Measurements from ENCODE around the gene GALNT14. TPM values are rescaled to one million over a fixed set of nuclear protein-coding genes. Genes with fewer than 3 reads are reported as not detected.

Gene GALNT14
- total and polyA plus RNA-seq, 2 donors (not counting 1 experiment from before 2014, with no cell fraction given): 0.15 to 0.83 TPM

- no peak overlapping the region for H2AFZ ChIP-seq (ENCODE audit: low read length)
- no peak overlapping the region for H3K4me3 ChIP-seq (replicated peaks in 1 of 4; ENCODE audit: control extremely low read depth in 1 of 4, insufficient read depth in 1 of 4, low read depth in 3 of 4, low read length in 4 of 4)
- no peak overlapping the region for H3K9ac ChIP-seq (ENCODE audit: insufficient read depth, low read length)
- no peak overlapping the region for H3K27ac ChIP-seq (ENCODE audit: insufficient read depth, low read length)
- DNase-seq (ENCODE audit: low read depth in 2 of 2): no peak
- no peaks in the 10 kb centered on the region for H3K27me3 ChIP-seq (ENCODE audit: control insufficient read depth, insufficient read depth, low read length)
- H4K20me1 ChIP-seq (ENCODE audit: control insufficient read depth, extremely low read depth, insufficient read depth, low read length): no peaks in the 10 kb centered on the region
- H3K9me3 ChIP-seq (ENCODE audit: control insufficient read depth, insufficient read depth, low read depth, low read length): no peaks in the 10 kb centered on the region
- H3K79me2 ChIP-seq (ENCODE audit: control insufficient read depth, insufficient read depth, low read length): no peaks in the 10 kb centered on the region
- no peaks in the 10 kb centered on the region for H3K36me3 ChIP-seq (ENCODE audit: control insufficient read depth, insufficient read depth, low read length)
- TF ChIP-seq EZH2 (IDR thresholded peaks at IDR 0.05; ENCODE audit: low read length, missing control alignments) (no peak), CTCF (conservative IDR thresholded peaks at IDR 0.05 in 1 of 2, IDR thresholded peaks at IDR 0.05 in 1 of 2; ENCODE audit: low read depth in 1 of 2, low read length in 2 of 2) (no peak)
- no peak overlapping the region for H3K4me2 ChIP-seq (ENCODE audit: extremely low read depth, insufficient read depth, low read length)
- no peaks in the 10 kb centered on the region for H3K4me1 ChIP-seq (ENCODE audit: control insufficient read depth, extremely low read depth, insufficient read depth, low read length)
Observed at GRCh38 chr2:31033032-31033431, 105.2 kb downstream of the GALNT14 start.

DNA sequence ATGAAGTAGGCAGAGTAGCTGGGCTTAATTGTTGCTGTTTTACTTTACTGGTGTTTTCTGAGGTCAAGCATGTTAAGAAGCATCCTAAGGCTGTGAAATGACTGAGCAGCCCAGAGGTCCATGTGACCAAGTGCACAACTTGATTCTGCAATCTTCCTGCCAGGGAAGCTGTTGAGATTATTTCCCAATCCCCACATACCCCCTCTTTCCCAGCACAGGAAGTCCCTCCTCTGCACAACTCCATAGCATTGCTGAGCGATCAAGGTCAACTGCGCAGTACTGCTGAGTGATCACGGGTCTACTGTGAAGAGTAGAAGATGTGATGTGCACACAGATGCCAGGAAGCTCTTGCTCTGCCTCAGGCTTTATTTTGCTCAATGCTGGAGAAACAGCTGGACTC, 105.8 kb downstream of the GALNT14 start:
- no peaks in the 10 kb centered on the region for H3K4me1 ChIP-seq (ENCODE audit: control insufficient read depth, extremely low read depth, insufficient read depth, low read length)
- no peaks in the 10 kb centered on the region for H4K20me1 ChIP-seq (ENCODE audit: control insufficient read depth, extremely low read depth, insufficient read depth, low read length)
- no peak overlapping the region for H3K4me3 ChIP-seq (replicated peaks in 1 of 4; ENCODE audit: control extremely low read depth in 1 of 4, insufficient read depth in 1 of 4, low read depth in 3 of 4, low read length in 4 of 4)
- no peaks in the 10 kb centered on the region for H3K9me3 ChIP-seq (ENCODE audit: control insufficient read depth, insufficient read depth, low read depth, low read length)
- H2AFZ ChIP-seq (ENCODE audit: low read length): no peak overlapping the region
- H3K27ac ChIP-seq (ENCODE audit: insufficient read depth, low read length): no peak overlapping the region
- no peak overlapping the region for H3K9ac ChIP-seq (ENCODE audit: insufficient read depth, low read length)
- H3K27me3 ChIP-seq (ENCODE audit: control insufficient read depth, insufficient read depth, low read length): no peaks in the 10 kb centered on the region
- TF ChIP-seq CTCF (conservative IDR thresholded peaks at IDR 0.05 in 1 of 2, IDR thresholded peaks at IDR 0.05 in 1 of 2; ENCODE audit: low read depth in 1 of 2, low read length in 2 of 2) (no peak), EZH2 (IDR thresholded peaks at IDR 0.05; ENCODE audit: low read length, missing control alignments) (no peak)
- H3K36me3 ChIP-seq (ENCODE audit: control insufficient read depth, insufficient read depth, low read length): no peaks in the 10 kb centered on the region
- H3K79me2 ChIP-seq (ENCODE audit: control insufficient read depth, insufficient read depth, low read length): no peaks in the 10 kb centered on the region
- DNase-seq (ENCODE audit: low read depth in 2 of 2): no peak
- no peak overlapping the region for H3K4me2 ChIP-seq (ENCODE audit: extremely low read depth, insufficient read depth, low read length)

GRCh38 chr2:31031132-31031706, 107.0 kb downstream of the GALNT14 start:
- no peak for DNase-seq (ENCODE audit: low read depth in 2 of 2)
- H3K27me3 ChIP-seq (ENCODE audit: control insufficient read depth, insufficient read depth, low read length): no peaks in the 10 kb centered on the region
- H3K9me3 ChIP-seq (ENCODE audit: control insufficient read depth, insufficient read depth, low read depth, low read length): no peaks in the 10 kb centered on the region
- no peak overlapping the region for H3K9ac ChIP-seq (ENCODE audit: insufficient read depth, low read length)
- H3K4me3 ChIP-seq (replicated peaks in 1 of 4; ENCODE audit: control extremely low read depth in 1 of 4, insufficient read depth in 1 of 4, low read depth in 3 of 4, low read length in 4 of 4): no peak overlapping the region
- H3K79me2 ChIP-seq (ENCODE audit: control insufficient read depth, insufficient read depth, low read length): no peaks in the 10 kb centered on the region
- TF ChIP-seq CTCF (conservative IDR thresholded peaks at IDR 0.05 in 1 of 2, IDR thresholded peaks at IDR 0.05 in 1 of 2; ENCODE audit: low read depth in 1 of 2, low read length in 2 of 2): no peak
- no peak for TF ChIP-seq EZH2 (IDR thresholded peaks at IDR 0.05; ENCODE audit: low read length, missing control alignments)
- no peak overlapping the region for H2AFZ ChIP-seq (ENCODE audit: low read length)
- no peaks in the 10 kb centered on the region for H3K36me3 ChIP-seq (ENCODE audit: control insufficient read depth, insufficient read depth, low read length)
- H3K27ac ChIP-seq (ENCODE audit: insufficient read depth, low read length): no peak overlapping the region
- no peak overlapping the region for H3K4me2 ChIP-seq (ENCODE audit: extremely low read depth, insufficient read depth, low read length)
- no peaks in the 10 kb centered on the region for H4K20me1 ChIP-seq (ENCODE audit: control insufficient read depth, extremely low read depth, insufficient read depth, low read length)
- H3K4me1 ChIP-seq (ENCODE audit: control insufficient read depth, extremely low read depth, insufficient read depth, low read length): no peaks in the 10 kb centered on the region

Measured in fibroblast of lung (primary cell).